Measurements from ENCODE around the gene SOX4. TPM values are rescaled to one million over a fixed set of nuclear protein-coding genes. Genes with fewer than 3 reads are reported as not detected.
A peak's percentile ranks its signal among the peaks of the same experiment; 100 is the strongest.
"Not testable (repeated sequence)": the region's sequence is repeated elsewhere in the genome, so short reads cannot be mapped to it uniquely, and the experiment has no call there.

The SOX4 gene
- total RNA-seq = 1 to 10 TPM; 5.7 to 7.7 TPM
- long read RNA-seq, full-length matches to known transcripts = 2 of 2 reads
- long read RNA-seq, partial matches to known transcripts = 0 of 2 reads
- long read RNA-seq, other reads (novel, unspliced or antisense) = 0 of 2 reads

- DNase-seq (peak; percentile 94), ATAC-seq (peak; percentile 77 to 79)
- intact Hi-C loops (cut with DNase I) = loop anchor here (5.0 to 10.0 kb wide), 6 partner anchors 341 to 1851 kb away; no protein-coding TSS in a partner anchor
Observed at GRCh38 chr6:21593412-21593926, at the start of gene SOX4. TSS of gene SOX4 (plus strand) at chr6:21593751. CDS start at chr6:21594535, 784 bp downstream.

- intact Hi-C loops (cut with DNase I); ATAC-seq; DNase-seq: not testable (repeated sequence)
Observed at GRCh38 chr6:21552286-21552685, 41.3 kb upstream of the SOX4 start.

- DNase-seq (no peak), ATAC-seq (no peak)
- intact Hi-C loops (cut with DNase I) = no loop called here
Observed at GRCh38 chr6:21554286-21554685, 39.3 kb upstream of the SOX4 start.

GRCh38 chr6:21555197-21555596 is 38.4 kb upstream of the SOX4 start:
- intact Hi-C loops (cut with DNase I) = no loop called here
- DNase-seq (no peak), ATAC-seq (no peak)

- intact Hi-C loops (cut with DNase I) = no loop called here
- ATAC-seq = no peak
- no peak for DNase-seq
Observed at GRCh38 chr6:21556511-21556910, 37.0 kb upstream of the SOX4 start.

- ATAC-seq (no peak), DNase-seq (no peak)
- intact Hi-C loops (cut with DNase I) = no loop called here
Observed at GRCh38 chr6:21556968-21557721, 36.4 kb upstream of the SOX4 start.

- no peak for ATAC-seq
- no peak for DNase-seq
- intact Hi-C loops (cut with DNase I) = no loop called here
Observed at GRCh38 chr6:21559238-21559637, 34.3 kb upstream of the SOX4 start.

GRCh38 chr6:21560249-21560648 is 33.3 kb upstream of the SOX4 start:
- DNase-seq = no peak
- intact Hi-C loops (cut with DNase I) = no loop called here
- ATAC-seq = no peak

- intact Hi-C loops (cut with DNase I) = no loop called here
- DNase-seq = no peak
- no peak for ATAC-seq
Observed at GRCh38 chr6:21565431-21565830, 28.1 kb upstream of the SOX4 start.

GRCh38 chr6:21578523-21578922 is 15.0 kb upstream of the SOX4 start:
- intact Hi-C loops (cut with DNase I) = no loop called here
- ATAC-seq = no peak
- DNase-seq = no peak

- ATAC-seq (no peak), DNase-seq (no peak)
- intact Hi-C loops (cut with DNase I) = loop anchor here in 1 of 2 donors (10.0 kb wide), 1 partner anchor 1018 kb away; no protein-coding TSS in a partner anchor
Observed at GRCh38 chr6:21582651-21583050, 10.9 kb upstream of the SOX4 start.

- ATAC-seq = no peak
- no peak for DNase-seq
- intact Hi-C loops (cut with DNase I) = loop anchor here (5.0 to 10.0 kb wide), 2 partner anchors 1021 to 1024 kb away; no protein-coding TSS in a partner anchor
Observed at GRCh38 chr6:21586300-21586699, 7.3 kb upstream of the SOX4 start.

- ATAC-seq (peak in 1 of 2 donors; percentile 29), DNase-seq (peak; percentile 46)
- intact Hi-C loops (cut with DNase I) = loop anchor here (5.0 to 10.0 kb wide), 2 partner anchors 1022 to 1024 kb away; no protein-coding TSS in a partner anchor
Observed at GRCh38 chr6:21586740-21587178, 6.8 kb upstream of the SOX4 start.

- intact Hi-C loops (cut with DNase I) = loop anchor here (5.0 to 10.0 kb wide), 2 partner anchors 1023 to 1025 kb away; no protein-coding TSS in a partner anchor
- DNase-seq (peak; percentile 68), ATAC-seq (peak; percentile 64 to 66)
Observed at GRCh38 chr6:21587179-21587960, 6.2 kb upstream of the SOX4 start.

- peak; percentile 62 to 72 for ATAC-seq
- peak; percentile 59 for DNase-seq
- intact Hi-C loops (cut with DNase I) = loop anchor here (2.0 to 10.0 kb wide), 3 partner anchors 799 to 1026 kb away; no protein-coding TSS in a partner anchor
Observed at GRCh38 chr6:21587961-21588480, 5.5 kb upstream of the SOX4 start.

GRCh38 chr6:21588481-21589351 is 4.8 kb upstream of the SOX4 start:
- DNase-seq (peak; percentile 75), ATAC-seq (peak; percentile 35 to 60)
- intact Hi-C loops (cut with DNase I) = loop anchor here (1.0 to 10.0 kb wide), 4 partner anchors 310 to 1026 kb away; no protein-coding TSS in a partner anchor

- intact Hi-C loops (cut with DNase I) = loop anchor here (1.0 to 10.0 kb wide), 10 partner anchors 311 to 1855 kb away; no protein-coding TSS in a partner anchor
- peak; percentile 60 to 66 for ATAC-seq
- DNase-seq = peak; percentile 91
Observed at GRCh38 chr6:21589352-21590345, 3.9 kb upstream of the SOX4 start.
